Ascending aorta (tissue), 2 donors: ENCODE data around the gene SMKR1. TPM values are rescaled to one million over a fixed set of nuclear protein-coding genes. Genes with fewer than 3 reads are reported as not detected.
A peak's percentile ranks its signal among the peaks of the same experiment; 100 is the strongest.

Experiments
- DNase-seq, 2 donors: peaks; one replicate each; pipeline ENCODE4 v3.0.0-alpha.2; 2019; ENCODE audit warnings: low spot score in 2 of 2
- H3K27ac ChIP-seq, 2 donors: fragments of 200-600 bp; sonication (generic); one replicate each; pipeline ENCODE4 v1.5.1; 2016 to 2017; ENCODE audit warnings: mild to moderate bottlenecking in 1 of 2
- H3K27me3 ChIP-seq: fragments of 200-600 bp; sonication (generic); one replicate; pipeline ENCODE4 v1.5.1; 2017
- H3K36me3 ChIP-seq, 2 donors: fragments of 200-600 bp; sonication (generic); one replicate each; pipeline ENCODE4 v1.5.1; 2016
- H3K4me1 ChIP-seq, 2 donors: fragments of 200-600 bp; sonication (generic); one replicate each; pipeline ENCODE4 v1.5.1; 2016 to 2017; ENCODE audit warnings: mild to moderate bottlenecking in 1 of 2
- H3K4me3 ChIP-seq, 2 donors: fragments of 200-600 bp; sonication (generic); one replicate each; pipeline ENCODE4 v1.5.1; 2016 to 2017; ENCODE audit warnings: mild to moderate bottlenecking in 1 of 2
- H3K9me3 ChIP-seq, 2 donors: fragments of 200-600 bp; sonication (generic); one replicate each; pipeline ENCODE4 v1.5.1; 2016
- CTCF ChIP-seq, 3 experiments: fragments of 200-600 bp in 2 of 3; fragments of 450-650 bp in 1 of 3; sonication (generic) in 2 of 3; IDR thresholded peaks; one replicate each; pipeline ENCODE4 v1.5.1; 2016 to 2019; ENCODE audit warnings: antibody characterized with exemption in 3 of 3, mild to moderate bottlenecking in 1 of 3, moderate library complexity in 1 of 3
- intact Hi-C: fragments of 100-400 bp; cut with DNase I; formaldehyde crosslinking; loops from one replicate; pipeline ENCODE4 v1.15.1; 2023
- total RNA-seq: library from RNA; depleted of rRNA; stranded (reverse); fragments of >200 nt; gene quantifications from one replicate; pipeline ENCODE4 v1.1.0, GENCODE V29; 2016

The SMKR1 gene
- not detected for total RNA-seq

GRCh38 chr7:129501760-129502707, at the start of gene SMKR1:
SMKR1 (plus strand) TSS chr7:129502531; CDS start chr7:129502825, 294 bp downstream.
- H3K27ac ChIP-seq: no peak within 1 kb of the TSS
- no peaks in the 10 kb centered on the region for H3K36me3 ChIP-seq
- intact Hi-C loops: no loop called here
- no peaks in the 10 kb centered on the region for H3K27me3 ChIP-seq
- no peak for TF ChIP-seq CTCF (IDR thresholded peaks at IDR 0.05)
- peak within 1 kb of the TSS; percentile 80 to 82 for H3K4me3 ChIP-seq
- H3K9me3 ChIP-seq: no peaks in the 10 kb centered on the region
- peaks cover 0 to 7% of the 10 kb centered on the region in 2 donors for H3K4me1 ChIP-seq
- DNase-seq: peak in 1 of 2 donors; percentile 81

- intact Hi-C loops: loop anchor here (5.0 kb wide), 1 partner anchor 35 kb away; no protein-coding TSS in a partner anchor
- TF ChIP-seq CTCF (IDR thresholded peaks at IDR 0.05): no peak
- Histone ChIP-seq H3K27me3 (no peaks in the 10 kb centered on the region), H3K36me3 (no peaks in the 10 kb centered on the region), H3K4me3 (no peak overlapping the region), H3K4me1 (no peaks in the 10 kb centered on the region), H3K27ac (no peak overlapping the region), H3K9me3 (peaks cover 0 to 12% of the 10 kb centered on the region in 2 donors)
- no peak for DNase-seq
Observed at GRCh38 chr7:129452589-129453231, 49.6 kb upstream of the SMKR1 start.

GRCh38 chr7:129453510-129454248, 48.7 kb upstream of the SMKR1 start:
- no peak for TF ChIP-seq CTCF (IDR thresholded peaks at IDR 0.05)
- H3K4me1 ChIP-seq: no peaks in the 10 kb centered on the region
- H3K27me3 ChIP-seq: no peaks in the 10 kb centered on the region
- DNase-seq: no peak
- H3K36me3 ChIP-seq: no peaks in the 10 kb centered on the region
- H3K4me3 ChIP-seq: no peak overlapping the region
- intact Hi-C loops: loop anchor here (5.0 kb wide), 1 partner anchor 36 kb away; no protein-coding TSS in a partner anchor
- H3K27ac ChIP-seq: no peak overlapping the region
- H3K9me3 ChIP-seq: peaks cover 0 to 7% of the 10 kb centered on the region in 2 donors

- peaks cover 0 to 2% of the 10 kb centered on the region in 2 donors for H3K9me3 ChIP-seq
- intact Hi-C loops: loop anchor here (5.0 kb wide), 1 partner anchor 37 kb away; no protein-coding TSS in a partner anchor
- H3K27me3 ChIP-seq: no peaks in the 10 kb centered on the region
- no peaks in the 10 kb centered on the region for H3K4me1 ChIP-seq
- no peak overlapping the region for H3K4me3 ChIP-seq
- H3K36me3 ChIP-seq: no peaks in the 10 kb centered on the region
- H3K27ac ChIP-seq: no peak overlapping the region
- DNase-seq: no peak
- TF ChIP-seq CTCF (IDR thresholded peaks at IDR 0.05): no peak
Observed at GRCh38 chr7:129454249-129454551, 48.1 kb upstream of the SMKR1 start.

- no peaks in the 10 kb centered on the region for H3K9me3 ChIP-seq
- TF ChIP-seq CTCF (IDR thresholded peaks at IDR 0.05): no peak
- H3K27me3 ChIP-seq: no peaks in the 10 kb centered on the region
- no peak overlapping the region for H3K27ac ChIP-seq
- H3K36me3 ChIP-seq: no peaks in the 10 kb centered on the region
- intact Hi-C loops: no loop called here
- H3K4me1 ChIP-seq: no peaks in the 10 kb centered on the region
- no peak overlapping the region for H3K4me3 ChIP-seq
- DNase-seq: no peak
Observed at GRCh38 chr7:129456421-129456820, 45.9 kb upstream of the SMKR1 start.
